CD4-positive, CD25-positive, alpha-beta regulatory T cell (primary cell): ENCODE results near the gene PNISR. TPM values are rescaled to one million over a fixed set of nuclear protein-coding genes. Genes with fewer than 3 reads are reported as not detected.
A peak's percentile ranks its signal among the peaks of the same experiment; 100 is the strongest.

Experiments used
- ATAC-seq, 2 donors: fragments of 150-1000 bp; cut with Tn5 transposase; one replicate each; pipeline ENCODE4 v1.10.0; 2021; ENCODE audit warnings: low read depth in 2 of 2, moderate number of reproducible peaks in 2 of 2, moderate library complexity in 1 of 2
- DNase-seq, 3 donors: peaks; one replicate each; pipeline versions ENCODE4 v3.0.0 to v3.0.0-alpha.2; 2012 to 2022; ENCODE audit warnings: mixed read lengths in 1 of 3
- H3K27ac ChIP-seq: one replicate; pipeline ENCODE4 v1.7.0; 2013; ENCODE audit warnings: mild to moderate bottlenecking, low read length; ENCODE audit not compliant: insufficient read depth, poor library complexity, severe bottlenecking
- H3K27me3 ChIP-seq: one replicate; pipeline ENCODE4 v1.7.0; 2013; ENCODE audit warnings: low read length; ENCODE audit not compliant: control insufficient read depth, insufficient read depth
- H3K36me3 ChIP-seq: one replicate; pipeline ENCODE4 v1.7.0; 2013; ENCODE audit warnings: mild to moderate bottlenecking, low read length, moderate library complexity; ENCODE audit not compliant: control insufficient read depth, insufficient read depth
- H3K4me1 ChIP-seq: 2 replicates; pipeline ENCODE4 v1.7.0; 2013; ENCODE audit warnings: mild to moderate bottlenecking, low read length; ENCODE audit not compliant: insufficient read depth, control insufficient read depth, poor library complexity, severe bottlenecking
- H3K4me3 ChIP-seq: one replicate; pipeline ENCODE4 v1.7.0; 2013; ENCODE audit warnings: low read depth, mild to moderate bottlenecking, low read length, moderate library complexity
- H3K9me3 ChIP-seq, 2 experiments: 1 replicate in 1 of 2; 2 replicates in 1 of 2; pipeline ENCODE4 v1.7.0; 2013; ENCODE audit warnings: low read length in 2 of 2, mild to moderate bottlenecking in 1 of 2, moderate library complexity in 1 of 2; ENCODE audit not compliant: control insufficient read depth in 2 of 2
- H3K27ac Mint-ChIP-seq, 3 donors: one replicate each; pipeline ENCODE4 v1.8.0; 2020 to 2022; ENCODE audit warnings: mild to moderate bottlenecking in 3 of 3, mixed read lengths in 3 of 3, moderate library complexity in 2 of 3
- H3K27me3 Mint-ChIP-seq: one replicate; pipeline ENCODE4 v1.8.0; 2022; ENCODE audit warnings: mild to moderate bottlenecking, mixed read lengths
- H3K36me3 Mint-ChIP-seq: one replicate; pipeline ENCODE4 v1.8.0; 2020; ENCODE audit warnings: mixed read lengths
- H3K4me1 Mint-ChIP-seq, 4 donors: one replicate each; pipeline ENCODE4 v1.8.0; 2020 to 2022; ENCODE audit warnings: mixed read lengths in 4 of 4, mild to moderate bottlenecking in 1 of 4
- H3K4me3 Mint-ChIP-seq, 4 donors: one replicate each; pipeline ENCODE4 v1.8.0; 2020 to 2022; ENCODE audit warnings: mild to moderate bottlenecking in 4 of 4, mixed read lengths in 4 of 4, moderate library complexity in 3 of 4
- H3K9me3 Mint-ChIP-seq, 7 donors: one replicate each; pipeline ENCODE4 v1.8.0; 2020 to 2022; ENCODE audit warnings: mixed read lengths in 7 of 7, mild to moderate bottlenecking in 3 of 7, moderate library complexity in 2 of 7
- polyA plus RNA-seq, 4 donors: library from polyadenylated mRNA; unstranded; fragments of 300-500 nt; fragmentation: Illumina TruSeq; gene quantifications; one replicate each; pipeline ENCODE4 v1.2.3, GENCODE V29; 2021
- total RNA-seq: library from RNA; stranded (reverse); gene quantifications from one replicate; pipeline ENCODE4 v1.2.3, GENCODE V29; 2022

The PNISR gene
- total and polyA plus RNA-seq, 5 donors from 2014 or later: 55.4 to 301 (median 76.0) TPM

GRCh38 chr6:99434702-99435530, 9.8 kb upstream of the PNISR start:
- H3K36me3 Mint-ChIP-seq: peaks cover 10% of the 10 kb centered on the region

GRCh38 chr6:99432877-99433276, 7.8 kb upstream of the PNISR start:
- Mint-ChIP-seq H3K27me3 (no peaks in the 10 kb centered on the region), H3K27ac (no peak overlapping the region)

More at GRCh38 chr6:99434702-99435530, 9.8 kb upstream of the PNISR start:
- Histone ChIP-seq H3K27me3 (no peaks in the 10 kb centered on the region), H3K4me1 (no peaks in the 10 kb centered on the region), H3K27ac (no peak overlapping the region), H3K9me3 (no peaks in the 10 kb centered on the region), H3K4me3 (no peak overlapping the region), H3K36me3 (peaks cover 7% of the 10 kb centered on the region)
- Mint-ChIP-seq H3K4me1 (peaks cover 2 to 9% (median 4%) of the 10 kb centered on the region in 4 donors), H3K27ac (no peak overlapping the region), H3K27me3 (no peaks in the 10 kb centered on the region), H3K4me3 (no peak overlapping the region), H3K9me3 (no peaks in the 10 kb centered on the region)
- ATAC-seq (peak; percentile 66 to 70), DNase-seq (peak in 2 of 3 donors; percentile 25 to 62)

GRCh38 chr6:99431901-99432300, 6.8 kb upstream of the PNISR start:
- DNase-seq (no peak), ATAC-seq (no peak)
- H3K27ac Mint-ChIP-seq: no peak overlapping the region
- no peaks in the 10 kb centered on the region for H3K9me3 ChIP-seq
- no peak overlapping the region for H3K4me3 ChIP-seq
- no peak overlapping the region for H3K4me3 Mint-ChIP-seq
- peaks cover 9 to 18% (median 15%) of the 10 kb centered on the region in 4 donors for H3K4me1 Mint-ChIP-seq
- H3K4me1 ChIP-seq: no peaks in the 10 kb centered on the region
- H3K36me3 Mint-ChIP-seq: peaks cover 9% of the 10 kb centered on the region
- H3K9me3 Mint-ChIP-seq: no peaks in the 10 kb centered on the region
- no peak overlapping the region for H3K27ac ChIP-seq
- H3K27me3 ChIP-seq: no peaks in the 10 kb centered on the region
- H3K27me3 Mint-ChIP-seq: no peaks in the 10 kb centered on the region
- peaks cover 4% of the 10 kb centered on the region for H3K36me3 ChIP-seq

More at GRCh38 chr6:99432877-99433276, 7.8 kb upstream of the PNISR start:
- peaks cover 3 to 9% (median 8%) of the 10 kb centered on the region in 4 donors for H3K4me1 Mint-ChIP-seq
- ATAC-seq (no peak), DNase-seq (no peak)
- Histone ChIP-seq H3K36me3 (peaks cover 4% of the 10 kb centered on the region), H3K4me3 (no peak overlapping the region), H3K27ac (no peak overlapping the region), H3K27me3 (no peaks in the 10 kb centered on the region), H3K4me1 (no peaks in the 10 kb centered on the region), H3K9me3 (no peaks in the 10 kb centered on the region)
- H3K9me3 Mint-ChIP-seq: no peaks in the 10 kb centered on the region
- H3K36me3 Mint-ChIP-seq: peaks cover 6% of the 10 kb centered on the region
- no peak overlapping the region for H3K4me3 Mint-ChIP-seq

- no peak overlapping the region for H3K4me3 ChIP-seq
- H3K27me3 ChIP-seq: no peaks in the 10 kb centered on the region
- peaks cover 30 to 47% (median 38%) of the 10 kb centered on the region in 4 donors for H3K4me1 Mint-ChIP-seq
- no peak for ATAC-seq
- H3K36me3 Mint-ChIP-seq: peaks cover 11% of the 10 kb centered on the region
- no peaks in the 10 kb centered on the region for H3K9me3 Mint-ChIP-seq
- H3K36me3 ChIP-seq: peaks cover 6% of the 10 kb centered on the region
- H3K4me3 Mint-ChIP-seq: peak overlapping the region in 2 of 4 donors; percentile 18 to 28
- no peak overlapping the region for H3K27ac Mint-ChIP-seq
- no peaks in the 10 kb centered on the region for H3K27me3 Mint-ChIP-seq
- H3K9me3 ChIP-seq: no peaks in the 10 kb centered on the region
- no peak overlapping the region for H3K27ac ChIP-seq
- peaks cover 23% of the 10 kb centered on the region for H3K4me1 ChIP-seq
- DNase-seq: no peak
These were observed 2.9 kb upstream of the PNISR start for GRCh38 chr6:99427988-99428387.

GRCh38 chr6:99426451-99426757, 1.3 kb upstream of the PNISR start:
- DNase-seq: no peak
- H3K4me1 Mint-ChIP-seq: peaks cover 36 to 61% (median 51%) of the 10 kb centered on the region in 4 donors

GRCh38 chr6:99425647-99426450, 741 bp upstream of the PNISR start:
- peaks cover 37 to 67% (median 54%) of the 10 kb centered on the region in 4 donors for H3K4me1 Mint-ChIP-seq
- peak; percentile 22 to 24 for ATAC-seq
- H3K4me3 Mint-ChIP-seq: peak overlapping the region; percentile 90 to 99 (median 98)
- H3K27me3 Mint-ChIP-seq: no peaks in the 10 kb centered on the region
- peak overlapping the region; percentile 97 to 100 (median 99) for H3K27ac Mint-ChIP-seq
- peak overlapping the region; percentile 100 for H3K27ac ChIP-seq
- peaks cover 11% of the 10 kb centered on the region for H3K36me3 ChIP-seq
- peak in 1 of 3 donors; percentile 48 for DNase-seq
- H3K4me1 ChIP-seq: peaks cover 40% of the 10 kb centered on the region
- peak overlapping the region; percentile 94 for H3K4me3 ChIP-seq
- H3K9me3 Mint-ChIP-seq: no peaks in the 10 kb centered on the region
- H3K36me3 Mint-ChIP-seq: peaks cover 19% of the 10 kb centered on the region
- no peaks in the 10 kb centered on the region for H3K27me3 ChIP-seq
- no peaks in the 10 kb centered on the region for H3K9me3 ChIP-seq

More at GRCh38 chr6:99426451-99426757, 1.3 kb upstream of the PNISR start:
- Mint-ChIP-seq H3K27me3 (no peaks in the 10 kb centered on the region), H3K27ac (peak overlapping the region in 2 of 3 donors; percentile 97 to 99), H3K4me3 (peak overlapping the region; percentile 90 to 99 (median 98)), H3K9me3 (no peaks in the 10 kb centered on the region), H3K36me3 (peaks cover 20% of the 10 kb centered on the region)
- ATAC-seq: no peak
- H3K27ac ChIP-seq: no peak overlapping the region
- H3K4me3 ChIP-seq: peak overlapping the region; percentile 94
- H3K9me3 ChIP-seq: no peaks in the 10 kb centered on the region
- H3K27me3 ChIP-seq: no peaks in the 10 kb centered on the region
- peaks cover 37% of the 10 kb centered on the region for H3K4me1 ChIP-seq
- H3K36me3 ChIP-seq: peaks cover 9% of the 10 kb centered on the region

- H3K27ac ChIP-seq: peak overlapping the region; percentile 100
- peaks cover 11% of the 10 kb centered on the region for H3K36me3 ChIP-seq
- Mint-ChIP-seq H3K27ac (peak overlapping the region in 2 of 3 donors; percentile 63 to 97), H3K4me3 (peak overlapping the region; percentile 90 to 99 (median 98)), H3K27me3 (no peaks in the 10 kb centered on the region), H3K9me3 (no peaks in the 10 kb centered on the region), H3K4me1 (peaks cover 45 to 82% (median 61%) of the 10 kb centered on the region in 4 donors), H3K36me3 (peaks cover 16% of the 10 kb centered on the region)
- peak overlapping the region; percentile 94 for H3K4me3 ChIP-seq
- H3K27me3 ChIP-seq: no peaks in the 10 kb centered on the region
- ATAC-seq: no peak
- H3K4me1 ChIP-seq: peaks cover 49% of the 10 kb centered on the region
- DNase-seq: no peak
- no peaks in the 10 kb centered on the region for H3K9me3 ChIP-seq
These were observed 1.1 kb downstream of the PNISR start for GRCh38 chr6:99424022-99424421.
